Measurements from ENCODE around the gene HECTD4.

HECTD4 gene

GRCh38 chr12:112317481-112317880 lies 64.8 kb downstream of the HECTD4 start:
- Histone ChIP-seq H3K4me1 (ENCODE audit: control insufficient read depth in 1 of 2, insufficient read depth in 2 of 2, low read length in 2 of 2) (peaks cover 0 to 6% of the 10 kb centered on the region in 2 donors), H3K27me3 (ENCODE audit: low read depth, low read length) (no peaks in the 10 kb centered on the region), H3K27ac (ENCODE audit: low read length) (no peak overlapping the region), H3K4me3 (ENCODE audit: low read depth in 1 of 2, low read length in 2 of 2) (no peak overlapping the region), H3K36me3 (ENCODE audit: control insufficient read depth in 1 of 2, insufficient read depth in 2 of 2, low read length in 2 of 2) (peaks cover 6 to 10% of the 10 kb centered on the region in 2 donors), H3K9me3 (ENCODE audit: control insufficient read depth in 1 of 2, low read length in 2 of 2) (no peaks in the 10 kb centered on the region)

- Histone ChIP-seq H3K4me3 (ENCODE audit: low read depth in 1 of 2, low read length in 2 of 2) (no peak overlapping the region), H3K27me3 (ENCODE audit: low read depth, low read length) (no peaks in the 10 kb centered on the region), H3K9me3 (ENCODE audit: control insufficient read depth in 1 of 2, low read length in 2 of 2) (no peaks in the 10 kb centered on the region), H3K27ac (ENCODE audit: low read length) (no peak overlapping the region), H3K4me1 (ENCODE audit: control insufficient read depth in 1 of 2, insufficient read depth in 2 of 2, low read length in 2 of 2) (no peaks in the 10 kb centered on the region), H3K36me3 (ENCODE audit: control insufficient read depth in 1 of 2, insufficient read depth in 2 of 2, low read length in 2 of 2) (peaks cover 6 to 18% of the 10 kb centered on the region in 2 donors)
Measured at GRCh38 chr12:112314981-112315380, 67.2 kb downstream of the HECTD4 start.

GRCh38 chr12:112309797-112310196 lies 72.4 kb downstream of the HECTD4 start:
- Histone ChIP-seq H3K4me3 (ENCODE audit: low read depth in 1 of 2, low read length in 2 of 2) (no peak overlapping the region), H3K4me1 (ENCODE audit: control insufficient read depth in 1 of 2, insufficient read depth in 2 of 2, low read length in 2 of 2) (no peaks in the 10 kb centered on the region), H3K9me3 (ENCODE audit: control insufficient read depth in 1 of 2, low read length in 2 of 2) (no peaks in the 10 kb centered on the region), H3K27me3 (ENCODE audit: low read depth, low read length) (no peaks in the 10 kb centered on the region), H3K36me3 (ENCODE audit: control insufficient read depth in 1 of 2, insufficient read depth in 2 of 2, low read length in 2 of 2) (peaks cover 21 to 28% of the 10 kb centered on the region in 2 donors), H3K27ac (ENCODE audit: low read length) (no peak overlapping the region)

- no peaks in the 10 kb centered on the region for H3K4me1 ChIP-seq (ENCODE audit: control insufficient read depth in 1 of 2, insufficient read depth in 2 of 2, low read length in 2 of 2)
- H3K27me3 ChIP-seq (ENCODE audit: low read depth, low read length), result no peaks in the 10 kb centered on the region
- no peak overlapping the region for H3K4me3 ChIP-seq (ENCODE audit: low read depth in 1 of 2, low read length in 2 of 2)
- no peaks in the 10 kb centered on the region for H3K9me3 ChIP-seq (ENCODE audit: control insufficient read depth in 1 of 2, low read length in 2 of 2)
- peaks cover 24 to 25% of the 10 kb centered on the region in 2 donors for H3K36me3 ChIP-seq (ENCODE audit: control insufficient read depth in 1 of 2, insufficient read depth in 2 of 2, low read length in 2 of 2)
- no peak overlapping the region for H3K27ac ChIP-seq (ENCODE audit: low read length)
Measured at GRCh38 chr12:112308652-112309051, 73.6 kb downstream of the HECTD4 start.

- Histone ChIP-seq H3K27ac (ENCODE audit: low read length) (no peak overlapping the region), H3K9me3 (ENCODE audit: control insufficient read depth in 1 of 2, low read length in 2 of 2) (no peaks in the 10 kb centered on the region), H3K27me3 (ENCODE audit: low read depth, low read length) (no peaks in the 10 kb centered on the region), H3K4me1 (ENCODE audit: control insufficient read depth in 1 of 2, insufficient read depth in 2 of 2, low read length in 2 of 2) (no peaks in the 10 kb centered on the region), H3K36me3 (ENCODE audit: control insufficient read depth in 1 of 2, insufficient read depth in 2 of 2, low read length in 2 of 2) (peaks cover 24 to 25% of the 10 kb centered on the region in 2 donors), H3K4me3 (ENCODE audit: low read depth in 1 of 2, low read length in 2 of 2) (no peak overlapping the region)
Measured at GRCh38 chr12:112308161-112308560, 74.1 kb downstream of the HECTD4 start.

- Histone ChIP-seq H3K9me3 (ENCODE audit: control insufficient read depth in 1 of 2, low read length in 2 of 2) (no peaks in the 10 kb centered on the region), H3K36me3 (ENCODE audit: control insufficient read depth in 1 of 2, insufficient read depth in 2 of 2, low read length in 2 of 2) (peaks cover 24 to 26% of the 10 kb centered on the region in 2 donors), H3K4me3 (ENCODE audit: low read depth in 1 of 2, low read length in 2 of 2) (no peak overlapping the region), H3K4me1 (ENCODE audit: control insufficient read depth in 1 of 2, insufficient read depth in 2 of 2, low read length in 2 of 2) (no peaks in the 10 kb centered on the region), H3K27me3 (ENCODE audit: low read depth, low read length) (no peaks in the 10 kb centered on the region), H3K27ac (ENCODE audit: low read length) (no peak overlapping the region)
Measured at GRCh38 chr12:112307317-112308011, 74.8 kb downstream of the HECTD4 start.

- H3K4me1 ChIP-seq (ENCODE audit: control insufficient read depth in 1 of 2, insufficient read depth in 2 of 2, low read length in 2 of 2), result no peaks in the 10 kb centered on the region
- no peaks in the 10 kb centered on the region for H3K9me3 ChIP-seq (ENCODE audit: control insufficient read depth in 1 of 2, low read length in 2 of 2)
- no peak overlapping the region for H3K4me3 ChIP-seq (ENCODE audit: low read depth in 1 of 2, low read length in 2 of 2)
- H3K36me3 ChIP-seq (ENCODE audit: control insufficient read depth in 1 of 2, insufficient read depth in 2 of 2, low read length in 2 of 2), result peaks cover 24 to 26% of the 10 kb centered on the region in 2 donors
- no peaks in the 10 kb centered on the region for H3K27me3 ChIP-seq (ENCODE audit: low read depth, low read length)
- no peak overlapping the region for H3K27ac ChIP-seq (ENCODE audit: low read length)
Measured at GRCh38 chr12:112305951-112306350, 76.3 kb downstream of the HECTD4 start.

GRCh38 chr12:112304436-112304835 lies 77.8 kb downstream of the HECTD4 start:
- no peaks in the 10 kb centered on the region for H3K4me1 ChIP-seq (ENCODE audit: control insufficient read depth in 1 of 2, insufficient read depth in 2 of 2, low read length in 2 of 2)
- H3K9me3 ChIP-seq (ENCODE audit: control insufficient read depth in 1 of 2, low read length in 2 of 2), result no peaks in the 10 kb centered on the region
- H3K36me3 ChIP-seq (ENCODE audit: control insufficient read depth in 1 of 2, insufficient read depth in 2 of 2, low read length in 2 of 2), result peaks cover 24 to 26% of the 10 kb centered on the region in 2 donors
- no peak overlapping the region for H3K27ac ChIP-seq (ENCODE audit: low read length)
- H3K27me3 ChIP-seq (ENCODE audit: low read depth, low read length), result no peaks in the 10 kb centered on the region
- H3K4me3 ChIP-seq (ENCODE audit: low read depth in 1 of 2, low read length in 2 of 2), result no peak overlapping the region

- peaks cover 20 to 21% of the 10 kb centered on the region in 2 donors for H3K36me3 ChIP-seq (ENCODE audit: control insufficient read depth in 1 of 2, insufficient read depth in 2 of 2, low read length in 2 of 2)
Measured at GRCh38 chr12:112303799-112304198, 78.4 kb downstream of the HECTD4 start.

GRCh38 chr12:112303004-112303403 lies 79.2 kb downstream of the HECTD4 start:
- H3K4me3 ChIP-seq (ENCODE audit: low read depth in 1 of 2, low read length in 2 of 2), result no peak overlapping the region
- H3K4me1 ChIP-seq (ENCODE audit: control insufficient read depth in 1 of 2, insufficient read depth in 2 of 2, low read length in 2 of 2), result no peaks in the 10 kb centered on the region
- H3K36me3 ChIP-seq (ENCODE audit: control insufficient read depth in 1 of 2, insufficient read depth in 2 of 2, low read length in 2 of 2), result peaks cover 15 to 21% of the 10 kb centered on the region in 2 donors
- H3K27me3 ChIP-seq (ENCODE audit: low read depth, low read length), result no peaks in the 10 kb centered on the region
- no peaks in the 10 kb centered on the region for H3K9me3 ChIP-seq (ENCODE audit: control insufficient read depth in 1 of 2, low read length in 2 of 2)
- no peak overlapping the region for H3K27ac ChIP-seq (ENCODE audit: low read length)

More at GRCh38 chr12:112303799-112304198, 78.4 kb downstream of the HECTD4 start:
- H3K4me1 ChIP-seq (ENCODE audit: control insufficient read depth in 1 of 2, insufficient read depth in 2 of 2, low read length in 2 of 2), result no peaks in the 10 kb centered on the region
- no peak overlapping the region for H3K4me3 ChIP-seq (ENCODE audit: low read depth in 1 of 2, low read length in 2 of 2)
- no peaks in the 10 kb centered on the region for H3K9me3 ChIP-seq (ENCODE audit: control insufficient read depth in 1 of 2, low read length in 2 of 2)
- no peaks in the 10 kb centered on the region for H3K27me3 ChIP-seq (ENCODE audit: low read depth, low read length)
- H3K27ac ChIP-seq (ENCODE audit: low read length), result no peak overlapping the region

GRCh38 chr12:112299704-112300103 lies 82.5 kb downstream of the HECTD4 start:
- Histone ChIP-seq H3K27me3 (ENCODE audit: low read depth, low read length) (no peaks in the 10 kb centered on the region), H3K36me3 (ENCODE audit: control insufficient read depth in 1 of 2, insufficient read depth in 2 of 2, low read length in 2 of 2) (peaks cover 9 to 24% of the 10 kb centered on the region in 2 donors), H3K9me3 (ENCODE audit: control insufficient read depth in 1 of 2, low read length in 2 of 2) (no peaks in the 10 kb centered on the region), H3K27ac (ENCODE audit: low read length) (no peak overlapping the region), H3K4me3 (ENCODE audit: low read depth in 1 of 2, low read length in 2 of 2) (no peak overlapping the region), H3K4me1 (ENCODE audit: control insufficient read depth in 1 of 2, insufficient read depth in 2 of 2, low read length in 2 of 2) (no peaks in the 10 kb centered on the region)

- no peak overlapping the region for H3K4me3 ChIP-seq (ENCODE audit: low read depth in 1 of 2, low read length in 2 of 2)
- no peaks in the 10 kb centered on the region for H3K4me1 ChIP-seq (ENCODE audit: control insufficient read depth in 1 of 2, insufficient read depth in 2 of 2, low read length in 2 of 2)
- H3K27ac ChIP-seq (ENCODE audit: low read length), result no peak overlapping the region
- no peaks in the 10 kb centered on the region for H3K9me3 ChIP-seq (ENCODE audit: control insufficient read depth in 1 of 2, low read length in 2 of 2)
- H3K36me3 ChIP-seq (ENCODE audit: control insufficient read depth in 1 of 2, insufficient read depth in 2 of 2, low read length in 2 of 2), result peaks cover 6 to 20% of the 10 kb centered on the region in 2 donors
- H3K27me3 ChIP-seq (ENCODE audit: low read depth, low read length), result no peaks in the 10 kb centered on the region
Measured at GRCh38 chr12:112297188-112297587, 85.0 kb downstream of the HECTD4 start.
